Right lobe of liver (tissue), 6 donors: ENCODE measurements around the gene TIMM10B. TPM values are rescaled to one million over a fixed set of nuclear protein-coding genes. Genes with fewer than 3 reads are reported as not detected.

Experiments used
- ATAC-seq, 4 donors: fragments of 200-7000 bp; cut with Tn5 transposase; one replicate each; pipeline ENCODE4 v1.9.1; 2020; ENCODE audit warnings: mild to moderate bottlenecking in 4 of 4, moderate library complexity in 4 of 4
- DNase-seq, 3 donors: peaks; one replicate each; pipeline ENCODE4 v3.0.0-alpha.2; 2020
- H3K27ac ChIP-seq, 3 donors: fragments of 200-600 bp; one replicate each; pipeline ENCODE4 v1.8.0; 2022
- H3K27me3 ChIP-seq, 2 donors: fragments of 200-600 bp; one replicate each; pipeline ENCODE4 v1.8.0; 2022
- H3K36me3 ChIP-seq, 4 donors: fragments of 200-600 bp; sonication (generic) in 1 of 4; one replicate each; pipeline versions ENCODE4 v1.5.1 to v1.8.0; 2017 to 2022; ENCODE audit warnings: control low read depth in 1 of 4
- H3K4me1 ChIP-seq, 4 donors: fragments of 200-600 bp; sonication (generic) in 1 of 4; one replicate each; pipeline versions ENCODE4 v1.5.1 to v1.8.0; 2017 to 2022; ENCODE audit warnings: control low read depth in 1 of 4
- H3K4me3 ChIP-seq, 3 donors: fragments of 200-600 bp; one replicate each; pipeline ENCODE4 v1.8.0; 2022
- H3K9me3 ChIP-seq, 4 donors: fragments of 200-600 bp; sonication (generic) in 1 of 4; one replicate each; pipeline versions ENCODE4 v1.5.1 to v1.8.0; 2017 to 2022; ENCODE audit warnings: control low read depth in 1 of 4
- POLR2A ChIP-seq: fragments of 450-650 bp; IDR thresholded peaks from one replicate; pipeline ENCODE4 v1.6.1; 2017; ENCODE audit warnings: antibody characterized with exemption, mild to moderate bottlenecking
- WGBS: methylation state at CpG from one replicate; pipeline ENCODE4 v1.1.6; 2018; ENCODE audit warnings: low coverage, low lambda C conversion rate; ENCODE audit not compliant: insufficient coverage; ENCODE audit errors: missing lambda C conversion rate; 5-methylcytosine and 5-hydroxymethylcytosine counted together
- intact Hi-C, 2 donors: fragments of 100-400 bp; cut with DNase I; formaldehyde crosslinking; loops; one replicate each; pipeline versions ENCODE4 v1.11.2 to v1.14.1; 2022
- total RNA-seq, 6 experiments: library from RNA; depleted of rRNA in 2 of 6; stranded (reverse); fragments of >200 nt in 2 of 6; fragmentation: NEBNext Ultra II Directional in 3 of 6; extraction: Animal tissue kit (Norgen Biotek cat#: 25700) in 3 of 6; gene quantifications; one replicate each; pipeline versions ENCODE4 v1.1.0 to v1.2.4, GENCODE V29; 2016 to 2023
- TF ChIP-seq, protein P1 (sequence below), 4 donors: fragments of 200-600 bp in 3 of 4; fragments of 450-650 bp in 1 of 4; IDR thresholded peaks; one replicate each; pipeline versions ENCODE4 v1.5.1 to v1.8.0; 2016 to 2022; ENCODE audit warnings: antibody characterized with exemption in 4 of 4, mild to moderate bottlenecking in 2 of 4
- donor health status: DM: no; HTN: yes; CAD: no.
- donor health status: DM: no; HTN: no; CAD: no.
- donor health status: DM: no; HTN: no; CAD: no.
- donor health status: DM: no; HTN: yes; CAD: no.
- donor health status: DM: no; HTN: yes; CAD: no.

The TIMM10B gene
- total RNA-seq, 6 experiments from 2014 or later: 10.3 to 33.9 (median 14.1) TPM

DNA sequence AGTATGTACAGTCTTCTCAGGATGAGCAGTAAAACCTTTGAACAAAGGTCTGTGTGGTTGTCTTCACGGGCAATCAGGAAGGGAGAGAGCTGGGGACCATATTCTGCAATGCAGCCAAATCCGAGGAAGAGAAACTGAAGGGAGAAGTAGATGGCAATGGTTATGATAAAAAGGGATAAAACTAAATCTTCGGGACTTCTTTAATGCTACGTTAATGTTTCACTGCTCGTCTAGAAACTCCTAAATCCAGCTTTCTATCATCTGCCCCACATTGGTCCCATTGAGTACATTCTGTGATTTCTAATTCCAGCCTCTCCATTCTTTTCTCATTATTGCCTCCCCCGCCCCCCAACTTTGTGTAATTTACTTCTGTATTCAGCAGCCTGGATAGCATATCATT lies 1.7 kb downstream of the TIMM10B start:
- no peaks in the 10 kb centered on the region for H3K27me3 ChIP-seq
- peaks cover 0 to 51% (median 6%) of the 10 kb centered on the region in 4 donors for H3K36me3 ChIP-seq
- H3K4me3 ChIP-seq: no peak overlapping the region
- TF ChIP-seq, protein P1, sequence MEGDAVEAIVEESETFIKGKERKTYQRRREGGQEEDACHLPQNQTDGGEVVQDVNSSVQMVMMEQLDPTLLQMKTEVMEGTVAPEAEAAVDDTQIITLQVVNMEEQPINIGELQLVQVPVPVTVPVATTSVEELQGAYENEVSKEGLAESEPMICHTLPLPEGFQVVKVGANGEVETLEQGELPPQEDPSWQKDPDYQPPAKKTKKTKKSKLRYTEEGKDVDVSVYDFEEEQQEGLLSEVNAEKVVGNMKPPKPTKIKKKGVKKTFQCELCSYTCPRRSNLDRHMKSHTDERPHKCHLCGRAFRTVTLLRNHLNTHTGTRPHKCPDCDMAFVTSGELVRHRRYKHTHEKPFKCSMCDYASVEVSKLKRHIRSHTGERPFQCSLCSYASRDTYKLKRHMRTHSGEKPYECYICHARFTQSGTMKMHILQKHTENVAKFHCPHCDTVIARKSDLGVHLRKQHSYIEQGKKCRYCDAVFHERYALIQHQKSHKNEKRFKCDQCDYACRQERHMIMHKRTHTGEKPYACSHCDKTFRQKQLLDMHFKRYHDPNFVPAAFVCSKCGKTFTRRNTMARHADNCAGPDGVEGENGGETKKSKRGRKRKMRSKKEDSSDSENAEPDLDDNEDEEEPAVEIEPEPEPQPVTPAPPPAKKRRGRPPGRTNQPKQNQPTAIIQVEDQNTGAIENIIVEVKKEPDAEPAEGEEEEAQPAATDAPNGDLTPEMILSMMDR (IDR thresholded peaks at IDR 0.05): no peak
- no peak for TF ChIP-seq POLR2A
- ATAC-seq: no peak
- H3K27ac ChIP-seq: no peak overlapping the region
- intact Hi-C loops: no loop called here
- 82% methylated on average over 6 of the region's 6 CpGs for WGBS
- H3K4me1 ChIP-seq: peaks cover 0 to 25% (median 3%) of the 10 kb centered on the region in 4 donors
- DNase-seq: no peak
- no peaks in the 10 kb centered on the region for H3K9me3 ChIP-seq

DNA sequence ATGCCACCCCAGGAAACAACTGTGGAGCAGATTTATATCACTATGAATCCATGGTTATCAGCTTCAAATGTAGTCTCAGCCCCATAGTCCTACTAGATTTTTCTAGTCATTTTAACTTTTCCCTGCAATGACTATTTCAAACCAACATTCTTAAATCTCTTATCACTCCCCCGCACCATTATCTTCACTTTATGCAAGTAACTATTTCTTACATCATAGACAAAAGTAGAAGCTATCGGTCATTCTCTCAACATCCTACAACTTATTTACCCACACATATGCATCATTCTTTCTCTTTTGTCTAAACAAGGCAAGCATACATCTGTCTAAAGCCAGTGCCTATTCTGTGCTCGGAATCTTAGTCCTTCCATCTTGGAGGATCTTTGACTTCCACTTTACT lies 4.4 kb downstream of the TIMM10B start:
- Histone ChIP-seq H3K36me3 (peaks cover 0 to 37% (median 2%) of the 10 kb centered on the region in 4 donors), H3K4me1 (peaks cover 0 to 36% (median 9%) of the 10 kb centered on the region in 4 donors), H3K4me3 (no peak overlapping the region), H3K9me3 (no peaks in the 10 kb centered on the region), H3K27me3 (no peaks in the 10 kb centered on the region), H3K27ac (no peak overlapping the region)
- ATAC-seq (no peak), DNase-seq (no peak)
- TF ChIP-seq, protein P1 (IDR thresholded peaks at IDR 0.05): no peak
- TF ChIP-seq POLR2A: no peak
- WGBS: 53% methylated on average over 3 of the region's 3 CpGs
- intact Hi-C loops: no loop called here

DNA sequence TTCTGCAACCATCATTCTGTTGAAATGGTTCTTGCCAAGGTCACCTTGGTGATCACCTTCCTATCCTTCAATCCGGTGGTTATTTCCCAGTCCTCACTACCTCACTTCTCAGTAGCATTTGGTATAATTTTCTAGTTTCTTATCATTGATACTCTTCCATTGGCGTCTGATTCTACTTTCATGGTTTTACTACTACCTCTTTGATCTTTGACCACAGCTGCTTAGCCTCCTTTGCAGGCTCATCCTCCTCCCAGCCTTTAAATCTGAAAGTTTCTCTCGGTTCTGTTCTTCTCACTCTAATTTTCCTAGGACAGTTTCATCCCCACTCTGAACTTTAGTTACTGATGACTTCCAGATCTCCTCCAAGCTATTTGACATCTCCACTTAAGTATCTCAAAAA lies 5.0 kb downstream of the TIMM10B start:
- no peak for TF ChIP-seq POLR2A
- TF ChIP-seq, protein P1 (IDR thresholded peaks at IDR 0.05): no peak
- WGBS: 91% methylated on average over 3 of the region's 3 CpGs
- Histone ChIP-seq H3K36me3 (peaks cover 0 to 37% (median 2%) of the 10 kb centered on the region in 4 donors), H3K27ac (no peak overlapping the region), H3K4me1 (peaks cover 0 to 34% (median 9%) of the 10 kb centered on the region in 4 donors), H3K27me3 (no peaks in the 10 kb centered on the region), H3K9me3 (no peaks in the 10 kb centered on the region), H3K4me3 (no peak overlapping the region)
- intact Hi-C loops: no loop called here
- ATAC-seq (no peak), DNase-seq (no peak)

DNA sequence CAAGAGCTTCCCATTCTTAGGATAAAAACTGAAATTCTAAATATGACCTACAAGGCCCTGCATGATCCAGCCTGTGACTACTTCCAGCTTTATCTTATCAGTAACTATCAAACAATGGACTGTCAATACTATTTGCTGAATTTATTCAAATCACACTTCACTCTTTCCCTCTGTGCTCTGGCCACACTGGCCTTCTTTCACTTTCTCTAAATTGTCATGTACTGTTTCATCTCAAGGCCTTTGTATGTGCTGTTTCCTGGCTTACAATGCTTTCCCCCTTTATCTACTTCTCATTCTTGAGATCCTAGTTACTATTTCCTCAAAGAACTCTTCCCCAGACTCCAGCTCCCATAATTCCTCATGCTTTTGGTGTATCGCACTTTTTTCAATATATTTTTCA lies 5.6 kb downstream of the TIMM10B start:
- Histone ChIP-seq H3K27ac (no peak overlapping the region), H3K4me1 (peaks cover 0 to 32% (median 9%) of the 10 kb centered on the region in 4 donors), H3K9me3 (no peaks in the 10 kb centered on the region), H3K36me3 (peaks cover 0 to 37% (median 2%) of the 10 kb centered on the region in 4 donors), H3K4me3 (no peak overlapping the region), H3K27me3 (no peaks in the 10 kb centered on the region)
- peak in 1 of 4 donors; percentile 19 for ATAC-seq
- 76% methylated on average over 1 of the region's 1 CpG for WGBS
- no peak for DNase-seq
- intact Hi-C loops: no loop called here
- no peak for TF ChIP-seq POLR2A
- TF ChIP-seq, protein P1 (IDR thresholded peaks at IDR 0.05): no peak

DNA sequence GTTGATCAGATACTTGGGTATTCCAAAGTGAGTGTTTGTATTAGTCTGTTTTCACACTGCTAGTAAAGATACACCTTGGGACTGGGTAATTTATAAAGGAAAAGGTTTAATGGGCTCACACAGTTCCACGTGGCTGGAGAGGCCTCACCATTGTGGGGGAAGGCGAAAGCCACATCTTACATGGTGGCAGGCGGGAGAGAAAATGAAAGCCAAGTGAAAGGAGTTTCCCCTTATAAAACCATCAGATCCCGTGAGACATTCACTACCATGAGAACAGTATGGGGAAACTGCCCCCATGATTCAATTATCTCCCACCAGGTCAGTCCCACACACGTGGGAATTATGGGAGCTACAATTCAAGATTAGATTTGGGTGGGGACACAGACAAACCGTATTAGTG lies 7.0 kb downstream of the TIMM10B start:
- H3K4me1 ChIP-seq: peaks cover 0 to 23% (median 6%) of the 10 kb centered on the region in 4 donors
- no peak overlapping the region for H3K27ac ChIP-seq
- ATAC-seq (no peak), DNase-seq (no peak)
- no peak for TF ChIP-seq POLR2A
- TF ChIP-seq, protein P1 (IDR thresholded peaks at IDR 0.05): no peak
- H3K36me3 ChIP-seq: peaks cover 0 to 30% (median 2%) of the 10 kb centered on the region in 4 donors
- H3K9me3 ChIP-seq: no peaks in the 10 kb centered on the region
- WGBS: 100% methylated on average over 4 of the region's 6 CpGs
- intact Hi-C loops: no loop called here
- H3K27me3 ChIP-seq: no peaks in the 10 kb centered on the region
- H3K4me3 ChIP-seq: no peak overlapping the region
